Measurements from ENCODE around the gene TFDP2. TPM values are rescaled to one million over a fixed set of nuclear protein-coding genes. Genes with fewer than 3 reads are reported as not detected.
"Not testable (repeated sequence)": the region's sequence is repeated elsewhere in the genome, so short reads cannot be mapped to it uniquely, and the experiment has no call there.

Gene TFDP2
- total RNA-seq, 1 donor from 2014 or later: 23.0 TPM

DNA sequence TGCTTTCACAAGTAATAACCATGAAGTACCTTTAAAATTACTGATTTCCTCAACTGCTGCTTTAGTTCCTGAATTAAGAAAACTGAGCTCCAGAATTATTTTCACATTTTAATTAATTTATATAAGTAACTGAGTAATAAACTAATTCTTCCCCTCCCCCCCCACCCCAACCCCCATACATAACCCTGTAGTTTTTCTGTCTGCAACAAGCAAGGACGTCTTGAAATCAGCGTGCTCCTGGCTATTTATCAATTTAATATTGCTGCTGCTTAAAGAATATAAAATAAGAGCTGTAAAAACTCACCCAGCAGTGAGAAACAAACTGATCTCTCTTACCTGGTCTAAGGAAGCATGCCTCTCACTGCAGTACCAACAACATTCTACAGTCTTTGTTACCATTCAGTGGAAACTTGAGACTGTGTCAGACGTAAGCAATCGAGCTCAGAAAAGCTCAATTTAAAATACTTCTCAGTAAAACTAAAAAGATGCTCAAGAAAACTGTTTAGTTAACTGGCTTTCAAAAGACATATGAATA, 121.0 kb downstream of the TFDP2 start:
- DNase-seq (ENCODE audit: low spot score) (no peak), ATAC-seq (peak; percentile 85)

DNA sequence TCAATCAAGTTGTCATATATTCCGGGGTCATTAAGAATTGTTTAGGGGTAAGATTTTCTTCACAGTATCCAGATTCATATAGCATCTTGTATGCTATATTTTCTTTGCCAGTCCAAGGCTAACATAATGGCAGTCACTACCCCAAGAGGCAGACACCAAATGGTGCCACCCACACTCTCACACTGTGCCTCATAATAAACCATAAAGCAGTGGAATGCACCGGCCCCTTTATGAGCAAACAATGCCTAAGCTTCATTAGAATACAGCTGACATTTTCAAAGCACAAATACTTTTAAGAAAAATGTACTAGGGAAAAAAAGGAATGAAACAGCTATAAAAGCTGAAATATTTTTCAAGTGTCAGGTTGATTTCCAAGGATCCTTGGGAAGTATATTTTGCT, 121.6 kb downstream of the TFDP2 start:
- ATAC-seq (peak; percentile 41), DNase-seq (ENCODE audit: low spot score) (no peak)

DNA sequence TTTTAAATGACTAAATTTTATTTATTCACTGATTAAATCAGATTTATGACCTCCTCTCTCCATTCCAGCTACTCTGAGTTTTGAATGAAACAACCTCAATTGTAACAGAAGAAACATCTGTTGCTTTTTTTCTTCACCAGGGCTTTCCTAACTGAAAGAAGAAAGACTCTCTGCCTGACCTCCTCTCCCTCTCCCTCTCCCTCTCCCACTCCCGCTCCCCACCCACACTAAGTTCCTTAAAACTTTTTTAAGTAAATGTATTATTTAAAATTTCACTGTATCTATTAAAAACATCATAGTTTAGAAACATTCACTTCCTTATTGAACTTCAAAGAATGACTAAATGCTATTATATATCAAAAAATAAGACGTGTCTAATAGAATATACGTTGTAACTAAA, 122.0 kb downstream of the TFDP2 start:
- DNase-seq (ENCODE audit: low spot score): no peak
- ATAC-seq: no peak

DNA sequence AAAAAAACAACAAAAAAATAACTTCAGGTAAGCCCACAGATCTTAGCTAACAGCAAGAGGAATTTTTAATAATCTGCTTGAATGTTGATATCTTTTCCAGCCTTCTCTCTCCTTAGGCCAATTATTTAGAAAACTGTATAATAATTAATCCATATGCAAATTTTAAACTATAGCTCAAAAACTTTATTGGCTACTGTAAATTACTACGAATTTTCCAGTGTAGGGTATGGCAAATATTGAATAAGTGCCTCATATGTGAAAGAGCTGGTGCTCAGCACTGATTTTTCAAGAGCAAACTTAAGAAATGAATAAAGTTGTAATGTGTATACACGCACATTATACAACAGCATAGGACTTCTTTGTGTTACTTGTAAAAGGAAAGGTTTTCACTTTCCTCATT, 123.0 kb downstream of the TFDP2 start:
- no peak for DNase-seq (ENCODE audit: low spot score)
- no peak for ATAC-seq

DNA sequence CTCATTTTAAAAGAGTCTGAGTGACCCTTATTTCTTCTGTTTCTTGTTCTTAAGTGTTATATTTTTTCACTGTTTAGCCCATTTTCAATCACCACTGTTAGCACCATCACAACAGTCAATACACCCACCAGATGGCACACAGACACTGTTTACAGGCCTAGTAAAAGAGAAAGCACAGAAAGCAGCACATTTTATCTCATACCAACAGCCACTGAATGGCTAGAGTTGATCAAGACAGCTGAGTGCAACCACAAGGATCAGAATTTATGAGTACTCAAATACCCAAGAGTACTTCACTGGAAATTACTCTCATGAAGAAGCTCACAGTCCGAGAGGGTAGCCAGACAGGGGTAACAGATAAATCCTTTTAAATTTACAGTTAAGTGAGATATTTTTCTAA, 127.0 kb downstream of the TFDP2 start:
- ATAC-seq: no peak

DNA sequence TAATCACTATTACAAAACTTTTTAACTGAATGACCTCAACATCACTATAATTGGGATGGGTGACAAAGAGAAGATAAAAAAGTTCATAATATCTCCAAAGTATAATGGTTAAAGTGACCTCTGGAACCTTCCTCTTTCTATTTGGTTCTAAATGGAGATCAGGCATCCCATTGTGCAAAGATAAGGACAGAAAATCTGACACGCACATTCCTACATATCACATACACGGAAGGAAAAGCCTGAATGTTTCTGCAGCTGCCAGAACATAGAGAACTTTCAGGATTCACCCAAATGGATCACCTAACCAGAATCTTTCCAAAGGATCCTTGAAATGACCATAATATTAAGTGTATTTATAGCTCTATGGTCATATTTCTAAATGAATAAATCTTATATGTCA, 128.2 kb downstream of the TFDP2 start:
- DNase-seq (ENCODE audit: low spot score) (no peak), ATAC-seq (no peak)

More for the DNA sequence above, 127.0 kb downstream of the TFDP2 start:
- no peak for DNase-seq (ENCODE audit: low spot score)

DNA sequence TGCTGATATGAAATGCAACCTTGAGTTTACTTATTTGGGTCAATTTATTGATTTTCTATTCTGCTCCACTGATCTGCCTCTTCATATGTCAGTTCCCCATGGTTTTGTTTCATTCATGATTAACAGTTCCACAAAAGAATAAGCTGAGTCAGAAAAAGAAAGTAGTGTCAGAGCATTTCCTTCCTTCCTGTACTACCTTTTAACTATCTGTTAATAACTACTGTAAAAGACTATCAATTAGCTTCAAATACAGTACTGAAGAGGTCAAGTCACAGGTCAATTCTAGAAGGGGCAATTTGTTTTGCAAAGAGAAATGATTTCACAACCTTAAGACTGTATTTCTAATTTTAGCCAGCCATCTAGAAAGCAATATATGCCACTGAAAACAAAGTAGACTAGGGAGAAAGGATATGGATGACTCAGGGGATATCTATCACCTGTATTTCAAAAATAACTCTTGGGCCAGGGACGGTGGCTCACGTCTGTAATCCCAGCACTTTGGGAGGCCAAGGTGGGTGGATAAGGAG, 129.5 kb downstream of the TFDP2 start:
- no peak for DNase-seq (ENCODE audit: low spot score)
- ATAC-seq: no peak

DNA sequence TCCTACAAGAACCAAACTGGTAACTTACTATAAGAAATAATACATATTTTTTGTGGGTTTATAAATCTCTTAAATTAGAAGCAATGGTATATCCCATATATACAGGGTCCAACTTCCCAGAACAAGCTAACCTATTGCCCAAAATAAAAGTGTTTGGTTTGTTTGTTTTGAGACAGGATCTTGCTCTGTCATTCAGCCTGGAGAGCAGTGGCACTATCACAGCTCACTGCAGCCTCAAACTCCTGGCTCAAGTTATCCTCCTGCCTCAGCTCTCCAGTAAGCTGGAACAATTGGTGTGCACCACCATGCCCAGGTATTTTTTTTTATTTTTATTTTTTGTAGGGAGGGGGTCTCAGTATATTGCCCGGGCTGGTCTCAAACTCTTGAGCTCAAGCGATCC, 135.4 kb downstream of the TFDP2 start:
- ATAC-seq: no peak

DNA sequence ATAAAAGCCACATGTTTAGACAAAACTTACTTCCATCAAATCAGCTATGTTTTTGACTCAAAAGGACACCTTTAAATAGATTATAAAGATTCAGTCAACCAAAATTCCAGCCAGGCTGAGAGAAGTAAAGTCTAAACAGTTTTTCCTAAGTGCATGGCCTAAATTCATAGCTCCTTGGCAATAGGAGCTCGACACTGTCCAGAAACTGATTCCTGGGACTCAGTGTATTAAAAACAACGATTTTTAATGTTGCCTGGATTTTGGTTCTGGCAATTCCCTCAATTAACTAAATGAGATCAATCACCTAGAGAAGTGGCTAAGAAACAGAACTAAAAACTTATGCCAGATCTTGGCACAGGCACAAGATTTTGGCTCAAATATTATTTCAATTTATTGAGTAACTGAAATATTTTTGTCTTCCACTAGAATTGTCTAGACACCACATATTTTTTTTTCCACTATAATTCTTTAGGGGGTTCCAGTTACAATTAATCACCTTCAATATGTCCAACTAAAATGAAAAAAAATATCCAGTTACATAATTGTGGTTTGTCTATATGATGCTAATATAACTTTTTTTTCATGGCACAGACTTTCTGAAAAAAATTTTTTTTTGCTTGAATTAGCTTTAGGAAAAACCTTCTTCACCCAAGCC, 135.9 kb downstream of the TFDP2 start:
- no peak for ATAC-seq

More for the DNA sequence above, 135.4 kb downstream of the TFDP2 start:
- DNase-seq (ENCODE audit: low spot score): no peak

DNA sequence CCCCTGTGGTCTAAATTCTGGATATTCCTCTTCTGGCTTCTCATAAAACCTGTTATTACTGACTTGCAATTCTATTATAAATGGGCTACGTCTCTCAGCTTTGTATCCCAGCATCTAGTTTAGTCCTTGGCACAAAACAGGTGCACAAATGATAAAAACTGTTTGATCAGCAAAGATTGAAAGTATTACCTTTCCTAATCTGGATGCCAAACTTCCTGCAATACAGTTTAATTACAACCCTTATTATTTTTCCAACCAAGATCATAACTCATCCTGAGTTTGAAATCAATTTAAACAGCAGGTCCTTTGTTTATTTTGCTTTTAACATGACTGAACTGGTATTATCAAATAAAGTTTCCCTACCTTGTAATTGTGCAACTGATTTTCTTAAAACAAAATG, 140.3 kb downstream of the TFDP2 start:
- ATAC-seq (no peak), DNase-seq (ENCODE audit: low spot score) (no peak)

More for the DNA sequence above, 135.9 kb downstream of the TFDP2 start:
- no peak for DNase-seq (ENCODE audit: low spot score)

DNA sequence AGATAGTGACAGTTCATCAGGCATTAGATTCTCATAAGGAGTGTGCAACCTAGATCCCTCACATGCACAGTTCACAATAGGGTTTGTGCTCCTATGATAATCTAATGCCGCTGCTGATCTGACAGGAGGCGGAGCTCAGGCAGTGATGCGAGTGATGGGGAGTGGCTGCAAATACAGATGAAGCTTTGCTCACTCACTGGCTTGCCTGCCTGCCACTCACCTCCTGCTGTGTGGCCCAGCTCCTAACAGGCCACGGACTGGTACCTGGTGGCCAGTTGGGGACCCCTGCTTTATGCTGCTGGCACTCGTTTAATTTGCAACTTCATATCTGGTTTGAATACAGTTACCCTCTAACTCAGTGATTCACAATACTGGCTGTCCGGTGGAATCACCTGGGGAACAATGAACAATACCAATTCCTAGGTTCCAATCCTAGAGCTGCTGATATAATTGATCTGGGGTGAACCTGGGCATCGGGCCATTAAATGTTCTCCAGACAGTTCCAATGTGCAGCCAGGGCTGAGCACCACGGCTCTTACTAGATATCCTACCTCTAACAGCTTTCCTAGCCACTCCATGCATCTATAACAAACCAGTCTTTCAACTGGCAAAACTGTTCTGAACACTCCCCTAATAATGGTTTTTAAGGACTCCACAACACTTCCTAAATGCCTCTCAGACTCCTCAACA, 141.5 kb downstream of the TFDP2 start:
- ATAC-seq (peak; percentile 58), DNase-seq (ENCODE audit: low spot score) (no peak)

DNA sequence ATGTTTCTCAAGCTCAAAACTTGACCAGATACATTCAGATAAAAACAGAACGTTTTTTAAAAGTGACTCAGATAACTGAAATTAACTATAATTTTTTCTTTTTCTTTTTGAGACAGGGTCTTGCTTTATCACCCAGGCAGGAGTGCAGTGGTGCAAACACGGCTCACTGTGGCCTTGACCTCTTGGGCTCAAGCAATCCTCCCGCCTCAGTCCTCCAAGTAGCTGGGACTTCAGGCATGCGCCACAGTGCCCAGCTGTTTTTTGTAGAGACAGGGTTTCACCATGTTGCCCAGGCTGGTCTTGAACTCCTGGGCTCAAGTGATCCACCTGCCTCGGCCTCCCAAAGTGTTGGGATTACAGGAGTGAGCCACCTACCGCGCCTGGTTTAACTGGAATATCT, 144.4 kb downstream of the TFDP2 start:
- not testable (repeated sequence) for ATAC-seq; DNase-seq (ENCODE audit: low spot score)

DNA sequence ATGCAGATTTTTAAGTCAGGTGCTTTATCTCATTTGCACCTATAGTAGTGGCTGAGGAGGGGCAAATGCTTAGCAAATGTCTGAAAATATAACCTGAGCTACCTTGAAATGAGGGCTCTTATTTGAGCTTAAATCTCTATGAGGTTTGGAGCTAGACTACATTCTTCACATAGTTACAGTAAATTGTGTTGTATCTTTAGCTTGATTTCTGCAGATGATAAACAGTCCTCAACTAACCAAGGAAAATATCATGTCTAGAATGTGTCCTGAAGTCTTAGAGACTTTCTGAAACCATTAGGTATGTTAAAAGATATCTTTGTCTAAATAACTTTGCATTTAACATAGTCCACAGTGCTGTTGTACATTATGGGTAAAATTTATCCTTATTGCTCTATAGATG, 145.3 kb downstream of the TFDP2 start:
- ATAC-seq (no peak), DNase-seq (ENCODE audit: low spot score) (no peak)

DNA sequence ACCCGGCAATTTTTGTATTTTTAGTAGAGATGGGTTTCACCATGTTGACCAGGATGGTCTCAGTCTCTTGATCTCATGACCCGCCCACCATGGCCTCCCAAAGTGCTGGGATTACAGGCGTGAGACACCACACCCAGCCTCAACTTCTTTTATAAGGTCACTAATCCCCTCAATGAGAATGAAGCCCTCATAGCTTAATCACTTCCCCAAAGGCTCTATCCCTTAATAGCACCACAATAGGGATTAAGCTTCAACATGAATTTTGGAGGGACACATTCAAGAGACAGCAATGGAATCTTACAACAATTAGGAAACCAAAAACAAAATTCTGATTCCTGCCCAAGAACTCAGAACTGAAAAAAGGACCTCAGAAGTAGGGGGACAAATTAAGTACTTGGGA, 146.1 kb downstream of the TFDP2 start:
- ATAC-seq: no peak

DNA sequence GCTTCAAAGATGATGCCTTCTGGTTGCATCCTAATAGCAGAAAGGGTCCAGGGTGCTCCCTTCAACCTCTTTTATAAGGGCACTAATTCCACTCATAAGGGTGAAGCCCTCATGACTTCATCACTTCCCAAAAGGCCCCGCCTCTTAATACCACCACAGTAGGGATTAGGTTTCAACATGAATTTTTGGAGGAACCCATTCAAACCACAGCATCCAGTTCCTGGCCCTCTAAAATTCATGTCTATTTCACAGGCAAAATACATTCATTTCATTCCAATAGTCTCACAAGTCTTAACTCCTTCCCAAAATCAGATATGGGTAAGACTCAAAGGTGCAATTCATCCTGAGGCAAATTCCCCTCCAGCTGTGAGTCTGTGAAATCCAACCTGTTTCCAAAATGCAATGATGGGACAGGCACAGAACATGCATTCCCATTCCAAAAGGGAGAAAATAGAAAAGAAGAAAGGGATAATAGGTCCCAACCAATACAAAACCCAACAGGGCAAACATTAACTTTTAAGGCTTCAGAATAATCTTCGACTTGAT, 148.9 kb downstream of the TFDP2 start:
- ATAC-seq: no peak

More for the DNA sequence above, 146.1 kb downstream of the TFDP2 start:
- DNase-seq (ENCODE audit: low spot score): no peak

DNA sequence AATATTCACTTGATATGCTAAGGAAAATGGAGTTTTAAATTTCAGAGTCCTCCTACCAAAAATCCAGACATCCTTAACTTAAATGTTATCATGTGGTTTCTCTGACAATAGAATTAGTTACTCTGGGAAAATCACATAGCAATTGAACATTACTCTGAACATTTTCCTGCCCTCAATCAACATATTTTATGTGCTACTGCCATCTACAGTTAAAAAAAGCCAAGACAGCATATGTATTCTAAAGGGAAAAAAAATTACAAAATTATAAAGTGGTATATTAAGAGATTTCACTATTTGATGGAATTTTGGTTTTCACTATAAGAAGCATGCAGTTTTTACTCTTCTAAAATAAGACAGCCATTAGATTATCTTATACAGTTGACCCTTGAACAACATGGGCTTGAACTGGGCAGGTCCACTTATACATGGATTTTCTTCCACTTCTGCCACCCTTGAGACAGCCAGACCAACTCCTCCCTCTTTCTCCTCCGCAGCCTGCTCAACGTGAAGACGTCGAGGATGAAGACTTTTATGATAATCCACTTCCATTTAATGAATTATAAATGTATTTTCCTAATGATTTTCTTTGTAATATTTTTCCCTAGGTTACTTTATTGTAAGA, 150.6 kb downstream of the TFDP2 start:
- ATAC-seq (no peak), DNase-seq (ENCODE audit: low spot score) (no peak)

More for the DNA sequence above, 148.9 kb downstream of the TFDP2 start:
- no peak for DNase-seq (ENCODE audit: low spot score)

DNA sequence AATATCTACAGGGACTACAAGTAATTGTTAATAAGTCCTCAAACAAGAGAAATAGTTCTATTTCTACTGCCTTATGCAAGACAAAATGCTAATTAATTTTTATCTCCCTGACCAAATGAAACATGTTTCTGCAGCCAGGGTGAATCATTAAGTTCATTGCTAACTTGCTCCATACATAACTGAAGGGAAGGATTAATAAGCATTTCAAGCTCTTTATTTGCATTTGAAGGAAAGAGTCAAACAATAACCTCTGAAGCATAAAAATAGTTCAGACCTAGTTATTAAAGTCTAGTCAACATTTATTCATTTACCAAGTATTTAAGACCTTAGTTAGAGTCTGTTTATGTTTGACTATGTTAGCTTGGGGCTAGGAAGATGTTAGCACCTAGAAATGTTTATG, 152.9 kb downstream of the TFDP2 start:
- no peak for DNase-seq (ENCODE audit: low spot score)

DNA sequence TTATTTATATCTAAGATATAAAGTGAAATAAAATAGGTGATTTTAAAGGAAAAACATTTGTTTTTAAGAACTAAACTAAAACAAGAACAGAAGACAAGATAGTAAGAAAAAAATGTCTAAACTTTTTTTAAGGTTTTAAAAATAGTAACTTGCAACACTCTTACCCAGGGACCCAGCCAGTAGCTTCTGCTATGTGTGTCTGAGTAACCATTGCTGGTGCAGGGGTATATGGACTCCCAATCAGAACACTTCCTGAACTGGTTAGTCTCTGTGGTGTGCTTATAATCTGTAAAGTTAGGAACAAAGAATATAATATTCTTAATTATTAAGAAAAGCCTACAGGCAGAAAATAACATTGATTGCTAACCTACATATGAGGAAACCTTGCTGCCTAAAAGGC, 154.5 kb downstream of the TFDP2 start:
- no peak for ATAC-seq
- DNase-seq (ENCODE audit: low spot score): no peak

More for the DNA sequence above, 152.9 kb downstream of the TFDP2 start:
- no peak for ATAC-seq

DNA sequence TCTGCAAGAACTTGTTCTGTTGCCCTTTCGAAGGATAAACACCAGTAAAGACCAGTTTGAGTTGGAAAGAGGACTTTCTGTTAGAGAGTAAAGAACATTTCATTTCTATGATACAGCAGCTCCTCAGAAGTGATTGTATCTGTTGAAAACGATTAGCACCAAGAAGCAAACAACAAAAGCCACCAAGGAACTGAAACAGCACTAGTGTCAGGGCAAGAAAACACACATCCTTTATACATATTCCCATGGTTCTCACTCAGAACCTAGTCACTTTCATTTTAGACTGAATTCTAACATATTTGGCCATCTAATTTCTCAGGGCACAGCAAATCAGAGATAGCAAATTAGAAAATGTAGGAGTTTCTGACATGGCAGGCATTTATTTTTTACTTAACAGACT, 156.8 kb downstream of the TFDP2 start:
- no peak for ATAC-seq
- DNase-seq (ENCODE audit: low spot score): no peak

DNA sequence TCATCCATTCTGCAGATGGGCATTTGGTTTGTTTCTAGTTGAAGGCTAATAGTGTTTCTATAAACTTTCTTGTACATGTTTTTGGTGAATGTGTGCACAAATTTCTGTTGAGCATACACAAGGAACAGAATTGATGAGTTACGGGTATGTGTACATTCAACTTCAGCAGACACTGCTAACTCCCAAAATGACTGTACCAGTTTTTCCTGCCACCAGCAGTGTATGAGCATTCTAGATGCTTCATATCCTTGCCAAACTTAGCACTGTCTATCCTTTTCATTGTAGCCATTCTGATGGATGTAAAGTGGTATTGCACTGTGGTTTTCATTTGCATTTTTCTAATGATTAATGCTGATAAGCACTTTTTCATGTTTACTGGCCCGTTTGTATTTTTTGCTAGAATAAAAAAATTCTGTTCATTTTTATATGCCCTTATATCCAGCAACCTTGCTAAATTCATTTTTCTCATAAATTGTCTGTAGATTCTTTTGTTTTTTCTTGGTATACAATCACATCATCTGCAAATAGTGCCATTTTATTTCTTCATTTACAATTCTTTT, 162.7 kb downstream of the TFDP2 start:
- no peak for ATAC-seq
- DNase-seq (ENCODE audit: low spot score): no peak

DNA sequence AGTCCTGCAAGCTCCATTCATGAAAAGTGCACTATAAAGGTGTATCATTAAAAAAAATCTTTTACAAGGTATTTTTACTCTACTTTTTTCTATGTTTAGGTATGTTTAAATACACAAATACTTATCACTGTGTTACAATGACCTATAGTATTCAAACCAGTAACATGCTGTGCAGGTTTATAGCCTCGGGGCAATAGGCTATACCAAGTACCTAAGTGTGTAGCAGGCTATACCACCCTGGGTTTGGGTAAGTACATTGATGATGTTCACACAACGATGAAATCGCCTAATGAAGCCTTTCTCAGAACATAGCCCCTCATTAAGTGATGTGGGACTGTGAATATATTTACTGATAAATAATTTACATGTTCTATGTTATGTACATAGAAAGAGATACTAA, 168.3 kb downstream of the TFDP2 start:
- DNase-seq (ENCODE audit: low spot score) (no peak), ATAC-seq (no peak)
